ENCODE results near the gene ARHGDIA.

DNA sequence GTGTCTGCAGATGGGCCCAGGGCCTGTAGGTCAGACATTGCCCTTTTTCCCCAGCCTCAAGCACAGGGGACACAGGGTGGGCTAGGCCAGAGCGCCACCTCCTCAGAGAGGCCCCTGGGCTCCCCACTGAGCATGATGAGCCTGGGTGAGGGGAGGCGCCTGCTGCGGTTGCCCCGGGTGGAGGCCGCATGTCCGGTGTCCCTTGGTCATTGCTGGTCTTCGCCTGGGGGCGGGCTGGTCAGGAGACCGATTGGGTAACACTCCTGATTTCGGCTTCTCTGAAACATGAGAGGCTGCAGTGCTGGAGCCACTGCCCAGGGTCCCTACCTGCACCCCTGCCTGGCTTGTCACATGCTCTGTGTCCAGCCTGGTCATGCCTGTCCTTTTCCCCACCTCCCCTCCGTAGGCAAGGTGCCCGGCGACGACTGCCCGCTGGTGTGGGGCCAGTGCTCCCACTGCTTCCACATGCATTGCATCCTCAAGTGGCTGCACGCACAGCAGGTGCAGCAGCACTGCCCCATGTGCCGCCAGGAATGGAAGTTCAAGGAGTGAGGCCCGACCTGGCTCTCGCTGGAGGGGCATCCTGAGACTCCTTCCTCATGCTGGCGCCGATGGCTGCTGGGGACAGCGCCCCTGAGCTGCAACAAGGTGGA lies 28.5 kb upstream of the ARHGDIA start:
- no peak for TF ChIP-seq CTCF (IDR thresholded peaks at IDR 0.05)
- TF ChIP-seq POLR2A (IDR thresholded peaks at IDR 0.05) = no peak

Data from heart left ventricle (tissue), 13 donors.